ENCODE results near the gene ACOX2.

- TF ChIP-seq CTCF (conservative IDR thresholded peaks at IDR 0.05; ENCODE audit: low read depth, low read length) (no peak), EZH2 (IDR thresholded peaks at IDR 0.05; ENCODE audit: borderline replicate concordance, low read depth, low read length, poor library complexity, severe bottlenecking) (no peak)
Measured at GRCh38 chr3:58536501-58537411, at the start of gene ACOX2.

Measured in A673 (cell line).